ENCODE results near the gene SH3PXD2A. TPM values are rescaled to one million over a fixed set of nuclear protein-coding genes. Genes with fewer than 3 reads are reported as not detected.

The SH3PXD2A gene
- total RNA-seq, 4 donors from 2014 or later: 35.0 to 54.8 (median 45.4) TPM

GRCh38 chr10:103703941-103704919 is 151.1 kb downstream of the SH3PXD2A start:
- TF ChIP-seq POLR2A (IDR thresholded peaks at IDR 0.05): no peak
- no peak for TF ChIP-seq CTCF (IDR thresholded peaks at IDR 0.05)
- intact Hi-C loops (cut with DNase I; ENCODE audit: low total_unique reads): no loop called here
- no peak for DNase-seq (ENCODE audit: low spot score in 2 of 2)
- 74 to 80% methylated on average over 13 of the region's 13 CpGs for WGBS, 2 donors
- no peak overlapping the region for H3K4me3 ChIP-seq (ENCODE audit: low read depth, poor library complexity, severe bottlenecking)

GRCh38 chr10:103701380-103702222 is 153.8 kb downstream of the SH3PXD2A start:
- no peak overlapping the region for H3K4me3 ChIP-seq (ENCODE audit: low read depth, poor library complexity, severe bottlenecking)
- no peak for DNase-seq (ENCODE audit: low spot score in 2 of 2)
- intact Hi-C loops (cut with DNase I; ENCODE audit: low total_unique reads): no loop called here
- 40 to 53% methylated on average over 1 of the region's 1 CpG for WGBS, 2 donors
- no peak for TF ChIP-seq POLR2A (IDR thresholded peaks at IDR 0.05)
- no peak for TF ChIP-seq CTCF (IDR thresholded peaks at IDR 0.05)

- intact Hi-C loops (cut with DNase I; ENCODE audit: low total_unique reads): no loop called here
- no peak overlapping the region for H3K4me3 ChIP-seq (ENCODE audit: low read depth, poor library complexity, severe bottlenecking)
- no peak for DNase-seq (ENCODE audit: low spot score in 2 of 2)
- no peak for TF ChIP-seq CTCF (IDR thresholded peaks at IDR 0.05)
- no peak for TF ChIP-seq POLR2A (IDR thresholded peaks at IDR 0.05)
Measured at GRCh38 chr10:103700436-103700715, 155.0 kb downstream of the SH3PXD2A start.

- intact Hi-C loops (cut with DNase I; ENCODE audit: low total_unique reads): no loop called here
- 70 to 78% methylated on average over 10 of the region's 10 CpGs for WGBS, 2 donors
- TF ChIP-seq POLR2A (IDR thresholded peaks at IDR 0.05) (no peak), CTCF (IDR thresholded peaks at IDR 0.05) (no peak)
Measured at GRCh38 chr10:103699611-103700435, 155.6 kb downstream of the SH3PXD2A start.

GRCh38 chr10:103698266-103698665 is 157.1 kb downstream of the SH3PXD2A start:
- no peak overlapping the region for H3K4me3 ChIP-seq (ENCODE audit: low read depth, poor library complexity, severe bottlenecking)
- intact Hi-C loops (cut with DNase I; ENCODE audit: low total_unique reads): no loop called here
- TF ChIP-seq POLR2A (IDR thresholded peaks at IDR 0.05) (no peak), CTCF (IDR thresholded peaks at IDR 0.05) (no peak)
- 55 to 67% methylated on average over 3 to 4 of the region's 4 CpGs for WGBS, 2 donors
- DNase-seq (ENCODE audit: low spot score in 2 of 2): no peak

More at GRCh38 chr10:103699611-103700435, 155.6 kb downstream of the SH3PXD2A start:
- no peak overlapping the region for H3K4me3 ChIP-seq (ENCODE audit: low read depth, poor library complexity, severe bottlenecking)
- DNase-seq (ENCODE audit: low spot score in 2 of 2): no peak
